IgD-negative memory B cell (primary cell): ENCODE data around the gene NTRK1. TPM values are rescaled to one million over a fixed set of nuclear protein-coding genes. Genes with fewer than 3 reads are reported as not detected.

Experiments
- H3K27ac Mint-ChIP-seq, 3 donors: one replicate each; pipeline ENCODE4 v1.8.0; 2020 to 2022; ENCODE audit warnings: mild to moderate bottlenecking in 3 of 3, mixed read lengths in 3 of 3, moderate library complexity in 1 of 3
- H3K27me3 Mint-ChIP-seq: one replicate; pipeline ENCODE4 v1.8.0; 2021; ENCODE audit warnings: mixed read lengths
- H3K36me3 Mint-ChIP-seq: one replicate; pipeline ENCODE4 v1.8.0; 2020; ENCODE audit warnings: mild to moderate bottlenecking, mixed read lengths
- H3K4me1 Mint-ChIP-seq, 3 donors: one replicate each; pipeline ENCODE4 v1.8.0; 2020 to 2022; ENCODE audit warnings: mixed read lengths in 3 of 3, mild to moderate bottlenecking in 1 of 3
- H3K4me3 Mint-ChIP-seq, 4 donors: one replicate each; pipeline ENCODE4 v1.8.0; 2020 to 2022; ENCODE audit warnings: mild to moderate bottlenecking in 4 of 4, mixed read lengths in 4 of 4, moderate library complexity in 3 of 4
- H3K9me3 Mint-ChIP-seq, 3 donors: one replicate each; pipeline ENCODE4 v1.8.0; 2020 to 2021; ENCODE audit warnings: mixed read lengths in 3 of 3, mild to moderate bottlenecking in 1 of 3
- polyA plus RNA-seq: library from polyadenylated mRNA; unstranded; fragments of 300-500 nt; fragmentation: Illumina TruSeq; gene quantifications from one replicate; pipeline ENCODE4 v1.2.3, GENCODE V29; 2021

Gene NTRK1
- polyA plus RNA-seq, 1 donor from 2014 or later: not detected

DNA sequence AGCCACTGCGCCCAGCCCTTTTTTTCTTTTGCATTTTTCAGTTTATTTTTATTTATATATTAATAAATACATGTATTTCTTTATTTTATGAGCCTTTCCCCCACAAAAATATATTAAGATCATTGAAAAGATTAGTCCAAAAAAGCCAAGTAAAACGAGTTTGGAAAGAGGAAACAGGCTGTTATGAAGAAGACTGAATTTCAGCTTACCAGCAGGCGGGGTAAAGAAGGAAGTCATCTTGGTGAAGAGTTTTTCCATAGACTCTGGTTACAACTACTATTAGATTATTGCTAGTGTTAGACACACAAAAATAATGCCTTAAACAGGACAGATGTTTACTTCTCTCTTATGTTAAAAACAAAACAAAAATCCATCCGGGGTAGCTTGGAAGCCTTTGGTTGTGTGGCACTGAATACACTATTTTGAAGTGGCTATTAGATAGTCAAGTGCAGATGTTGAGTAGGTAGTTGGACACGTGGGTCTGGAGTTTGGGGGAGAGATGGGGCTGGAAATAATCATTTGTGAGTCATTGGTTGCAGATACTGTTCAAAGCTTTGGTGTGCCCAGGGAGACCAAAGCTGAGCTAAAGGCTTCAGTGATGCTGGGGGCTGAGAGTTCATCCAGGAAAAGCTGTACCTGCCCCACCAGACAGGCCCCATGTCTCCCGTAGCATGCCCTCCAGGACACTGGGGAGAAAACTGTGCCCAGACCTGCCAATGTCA is 51.1 kb downstream of the NTRK1 start:
- Mint-ChIP-seq H3K9me3 (peaks cover 0 to under 1% (median 0%) of the 10 kb centered on the region in 3 donors), H3K27me3 (peaks cover 29% of the 10 kb centered on the region)

DNA sequence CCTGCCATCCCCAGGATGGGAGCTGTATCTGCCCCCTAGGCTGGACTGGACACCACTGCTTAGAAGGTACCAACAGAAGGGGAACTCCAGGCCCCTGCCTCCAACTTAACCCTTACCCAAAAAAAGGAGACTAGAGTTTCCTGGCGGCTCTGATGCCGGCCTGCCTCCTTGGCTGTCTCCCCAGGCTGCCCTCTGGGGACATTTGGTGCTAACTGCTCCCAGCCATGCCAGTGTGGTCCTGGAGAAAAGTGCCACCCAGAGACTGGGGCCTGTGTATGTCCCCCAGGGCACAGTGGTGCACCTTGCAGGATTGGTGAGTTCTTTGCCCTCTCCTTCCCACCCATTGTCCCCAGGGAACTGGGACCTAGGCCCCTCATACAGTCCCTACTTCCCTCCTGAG is 51.6 kb downstream of the NTRK1 start:
- Mint-ChIP-seq H3K4me1 (no peaks in the 10 kb centered on the region), H3K9me3 (no peaks in the 10 kb centered on the region), H3K36me3 (peaks cover 2% of the 10 kb centered on the region), H3K4me3 (no peak overlapping the region), H3K27ac (no peak overlapping the region), H3K27me3 (peaks cover 27% of the 10 kb centered on the region)

More for the DNA sequence above, 51.1 kb downstream of the NTRK1 start:
- Mint-ChIP-seq H3K27ac (no peak overlapping the region), H3K36me3 (peaks cover 2% of the 10 kb centered on the region), H3K4me3 (no peak overlapping the region), H3K4me1 (peaks cover 2 to 3% (median 2%) of the 10 kb centered on the region in 3 donors)

DNA sequence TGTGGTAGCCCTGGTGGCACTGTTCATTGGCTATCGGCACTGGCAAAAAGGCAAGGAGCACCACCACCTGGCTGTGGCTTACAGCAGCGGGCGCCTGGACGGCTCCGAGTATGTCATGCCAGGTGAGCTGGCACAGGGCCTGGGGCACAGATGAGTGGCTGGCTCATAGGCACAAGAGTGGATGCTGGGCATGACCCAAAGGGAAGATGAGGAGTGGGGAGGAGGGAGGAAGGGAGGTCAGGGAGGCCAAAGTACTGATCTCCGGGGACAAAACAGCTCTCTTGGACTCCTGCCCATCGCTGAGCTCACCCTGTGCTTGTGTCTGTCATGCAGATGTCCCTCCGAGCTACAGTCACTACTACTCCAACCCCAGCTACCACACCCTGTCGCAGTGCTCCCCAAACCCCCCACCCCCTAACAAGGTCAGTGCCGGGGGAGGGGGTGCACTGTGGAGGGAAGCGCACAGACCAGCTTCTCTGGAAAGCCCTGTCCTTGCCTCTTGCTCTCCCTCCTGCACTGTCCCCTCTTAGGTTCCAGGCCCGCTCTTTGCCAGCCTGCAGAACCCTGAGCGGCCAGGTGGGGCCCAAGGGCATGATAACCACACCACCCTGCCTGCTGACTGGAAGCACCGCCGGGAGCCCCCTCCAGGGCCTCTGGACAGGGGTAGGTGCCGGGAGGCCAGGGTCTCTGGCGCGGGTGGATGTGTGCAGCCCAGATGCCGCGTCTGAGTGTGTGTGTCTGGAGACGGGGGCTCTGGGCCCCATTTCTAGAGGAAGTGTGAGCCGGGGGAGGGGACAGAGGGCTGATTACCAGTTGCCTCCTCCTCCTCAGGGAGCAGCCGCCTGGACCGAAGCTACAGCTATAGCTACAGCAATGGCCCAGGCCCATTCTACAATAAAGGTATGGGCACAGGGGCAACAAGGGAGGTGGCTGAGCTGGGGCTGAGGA is 52.5 kb downstream of the NTRK1 start:
- H3K27me3 Mint-ChIP-seq: peaks cover 29% of the 10 kb centered on the region
- no peak overlapping the region for H3K27ac Mint-ChIP-seq
- H3K9me3 Mint-ChIP-seq: peaks cover 0 to 2% (median 0%) of the 10 kb centered on the region in 3 donors
- H3K4me3 Mint-ChIP-seq: no peak overlapping the region
- H3K4me1 Mint-ChIP-seq: no peaks in the 10 kb centered on the region
- peaks cover 2% of the 10 kb centered on the region for H3K36me3 Mint-ChIP-seq

DNA sequence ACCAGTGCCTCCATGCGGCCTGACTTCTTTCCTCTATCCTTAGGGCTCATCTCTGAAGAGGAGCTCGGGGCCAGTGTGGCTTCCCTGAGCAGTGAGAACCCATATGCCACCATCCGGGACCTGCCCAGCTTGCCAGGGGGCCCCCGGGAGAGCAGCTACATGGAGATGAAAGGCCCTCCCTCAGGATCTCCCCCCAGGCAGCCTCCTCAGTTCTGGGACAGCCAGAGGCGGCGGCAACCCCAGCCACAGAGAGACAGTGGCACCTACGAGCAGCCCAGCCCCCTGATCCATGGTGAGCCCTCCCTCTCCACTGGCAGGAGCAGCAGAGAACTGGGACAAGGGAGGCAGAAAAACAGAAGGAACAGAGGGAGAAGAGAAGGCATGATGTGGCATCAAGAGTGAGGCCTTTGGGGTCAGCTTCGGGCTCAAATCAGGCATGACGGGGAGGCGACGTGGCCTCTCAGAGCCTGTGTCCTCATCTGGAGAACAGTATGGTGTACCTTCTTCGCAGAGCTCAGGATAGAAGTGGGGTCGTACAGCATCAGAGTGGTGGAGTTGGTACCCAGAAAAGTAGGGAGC is 53.2 kb downstream of the NTRK1 start:
- Mint-ChIP-seq H3K4me3 (no peak overlapping the region), H3K36me3 (peaks cover 2% of the 10 kb centered on the region), H3K27me3 (peaks cover 33% of the 10 kb centered on the region), H3K27ac (peak overlapping the region in 1 of 3 donors; percentile 53), H3K9me3 (peaks cover 0 to 2% (median 0%) of the 10 kb centered on the region in 3 donors), H3K4me1 (no peaks in the 10 kb centered on the region)

DNA sequence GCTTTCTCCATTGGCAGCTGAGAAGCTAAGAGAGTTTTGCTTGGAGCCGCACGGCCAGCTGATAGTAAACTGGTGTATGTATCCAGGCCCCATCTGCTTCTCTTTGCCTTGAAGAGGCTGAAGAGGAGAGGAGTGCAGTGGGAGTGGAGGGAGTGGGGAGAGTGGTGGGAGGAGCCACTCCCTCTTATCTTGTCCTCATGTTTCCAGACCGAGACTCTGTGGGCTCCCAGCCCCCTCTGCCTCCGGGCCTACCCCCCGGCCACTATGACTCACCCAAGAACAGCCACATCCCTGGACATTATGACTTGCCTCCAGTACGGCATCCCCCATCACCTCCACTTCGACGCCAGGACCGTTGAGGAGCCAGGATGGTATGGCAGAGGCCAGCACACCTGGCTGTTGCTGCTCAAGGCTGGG is 53.8 kb downstream of the NTRK1 start:
- peaks cover 33% of the 10 kb centered on the region for H3K27me3 Mint-ChIP-seq

DNA sequence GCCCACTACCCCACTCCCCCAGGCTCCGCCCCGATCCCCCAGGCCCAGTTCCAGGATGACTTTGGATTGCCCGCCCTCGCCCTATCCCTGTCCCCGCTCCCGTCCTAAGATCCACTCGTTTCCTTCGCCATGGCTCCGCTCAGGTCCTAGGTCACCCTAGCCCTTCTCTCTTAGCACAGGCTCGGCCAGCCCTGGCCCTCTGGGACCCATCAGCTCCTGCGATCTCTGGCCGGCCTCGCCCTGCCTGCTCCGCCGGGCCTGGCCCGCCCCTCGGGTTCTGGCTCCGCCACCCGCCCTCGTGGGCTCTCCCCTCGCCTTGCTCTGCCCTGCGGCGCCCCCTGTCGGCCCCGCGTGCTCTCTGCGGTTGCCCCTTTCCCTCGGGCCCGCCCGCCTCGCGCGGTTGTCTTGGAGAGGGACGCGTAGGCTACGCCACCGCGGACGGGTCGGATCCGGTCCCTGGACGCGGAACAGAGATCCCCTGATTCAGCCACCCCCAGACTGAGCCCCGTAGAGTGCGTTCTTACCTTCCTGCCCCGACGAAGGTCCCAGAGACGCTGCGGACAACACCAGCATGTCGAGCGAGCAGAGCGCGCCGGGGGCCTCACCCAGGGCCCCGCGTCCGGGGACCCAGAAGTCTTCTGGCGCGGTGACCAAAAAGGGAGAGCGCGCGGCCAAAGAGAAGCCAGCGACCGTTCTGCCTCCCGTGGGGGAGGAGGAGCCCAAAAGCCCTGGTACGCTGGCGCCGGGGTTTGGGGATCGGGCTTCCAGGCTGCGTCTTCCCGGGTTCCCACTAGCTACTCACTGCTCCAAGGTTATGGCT is 59.8 kb downstream of the NTRK1 start, which contains the start of gene LRRC71:
TSS of gene LRRC71 (plus strand) at position 400 of the 820 bp plus-strand sequence. CDS start at position 572, 172 bp downstream.
- no peaks in the 10 kb centered on the region for H3K36me3 Mint-ChIP-seq
- H3K4me3 Mint-ChIP-seq: peak within 1 kb of the TSS in 1 of 4 donors; percentile 39
- no peak within 1 kb of the TSS for H3K27ac Mint-ChIP-seq
- peaks cover 3 to 9% (median 4%) of the 10 kb centered on the region in 3 donors for H3K4me1 Mint-ChIP-seq
- H3K27me3 Mint-ChIP-seq: peaks cover 56% of the 10 kb centered on the region
- peaks cover 0 to 5% (median 0%) of the 10 kb centered on the region in 3 donors for H3K9me3 Mint-ChIP-seq

More for the DNA sequence above, 53.8 kb downstream of the NTRK1 start:
- H3K27ac Mint-ChIP-seq: no peak overlapping the region
- peaks cover 0 to 2% (median 0%) of the 10 kb centered on the region in 3 donors for H3K9me3 Mint-ChIP-seq
- peaks cover 2% of the 10 kb centered on the region for H3K36me3 Mint-ChIP-seq
- H3K4me3 Mint-ChIP-seq: no peak overlapping the region
- no peaks in the 10 kb centered on the region for H3K4me1 Mint-ChIP-seq

DNA sequence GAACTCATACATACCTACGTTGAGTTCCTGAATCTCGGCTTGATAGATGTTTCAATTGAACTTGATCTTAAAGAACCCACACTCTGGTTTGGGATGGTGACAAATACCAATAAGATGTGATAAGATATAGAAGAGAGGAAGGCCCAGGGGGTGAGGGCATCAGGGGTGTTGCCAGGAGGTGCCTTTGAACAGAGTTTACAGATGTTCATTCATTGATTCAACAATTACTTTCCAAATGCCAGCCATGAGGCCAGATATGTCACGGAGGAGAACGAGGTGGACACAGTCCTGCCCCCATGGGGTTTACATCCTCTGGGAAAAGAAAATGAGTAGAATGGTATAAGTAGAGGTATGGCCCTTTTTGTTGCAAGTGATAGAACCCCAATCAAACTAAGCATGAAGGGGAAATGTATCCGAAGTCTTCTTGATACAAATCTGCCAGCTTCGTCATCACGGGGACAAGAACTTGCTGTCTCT is 60.4 kb downstream of the NTRK1 start:
- H3K4me3 Mint-ChIP-seq: no peak overlapping the region
- H3K36me3 Mint-ChIP-seq: no peaks in the 10 kb centered on the region
- peaks cover 56% of the 10 kb centered on the region for H3K27me3 Mint-ChIP-seq
- H3K27ac Mint-ChIP-seq: no peak overlapping the region
- peaks cover 0 to 5% (median 0%) of the 10 kb centered on the region in 3 donors for H3K9me3 Mint-ChIP-seq
- H3K4me1 Mint-ChIP-seq: peaks cover 3 to 9% (median 7%) of the 10 kb centered on the region in 3 donors

DNA sequence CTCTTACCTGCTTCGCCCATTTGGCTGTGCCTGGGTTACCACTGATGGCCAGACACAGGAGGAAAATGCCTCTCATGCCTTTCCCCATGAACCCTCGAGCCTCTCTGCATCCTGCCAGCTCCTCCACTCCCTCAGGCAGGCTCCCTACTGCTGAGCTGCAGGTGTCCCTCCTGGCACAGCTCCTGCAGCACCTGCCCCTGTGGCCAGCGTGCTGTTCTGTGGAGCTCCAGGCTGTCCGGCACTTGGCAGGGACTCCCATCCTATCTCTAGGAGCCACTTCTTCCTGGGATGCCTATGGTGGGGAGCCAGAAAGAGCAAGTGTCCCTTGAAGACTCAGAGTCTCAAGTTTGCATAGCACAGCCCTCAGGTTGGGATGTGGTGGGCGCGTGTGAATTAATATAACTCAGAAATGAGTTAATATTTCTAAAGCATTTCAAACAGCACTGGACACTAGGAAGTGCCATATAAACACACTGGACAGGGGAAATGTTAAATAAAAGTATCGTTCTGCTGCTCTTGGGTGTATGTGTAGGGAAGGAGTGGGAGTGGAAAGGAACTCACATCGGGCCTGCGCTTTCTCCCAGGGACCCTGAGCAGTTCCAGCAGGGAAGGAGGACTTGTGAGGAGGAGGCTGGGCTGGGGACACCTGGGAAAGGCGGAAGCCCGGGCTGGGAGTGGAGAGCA is 62.5 kb downstream of the NTRK1 start:
- H3K4me3 Mint-ChIP-seq: peak overlapping the region in 2 of 4 donors; percentile 44 to 81
- H3K27ac Mint-ChIP-seq: no peak overlapping the region
- peaks cover 0 to 4% (median 0%) of the 10 kb centered on the region in 3 donors for H3K9me3 Mint-ChIP-seq
- H3K4me1 Mint-ChIP-seq: peaks cover 8 to 12% (median 8%) of the 10 kb centered on the region in 3 donors
- H3K36me3 Mint-ChIP-seq: no peaks in the 10 kb centered on the region
- H3K27me3 Mint-ChIP-seq: peaks cover 65% of the 10 kb centered on the region

DNA sequence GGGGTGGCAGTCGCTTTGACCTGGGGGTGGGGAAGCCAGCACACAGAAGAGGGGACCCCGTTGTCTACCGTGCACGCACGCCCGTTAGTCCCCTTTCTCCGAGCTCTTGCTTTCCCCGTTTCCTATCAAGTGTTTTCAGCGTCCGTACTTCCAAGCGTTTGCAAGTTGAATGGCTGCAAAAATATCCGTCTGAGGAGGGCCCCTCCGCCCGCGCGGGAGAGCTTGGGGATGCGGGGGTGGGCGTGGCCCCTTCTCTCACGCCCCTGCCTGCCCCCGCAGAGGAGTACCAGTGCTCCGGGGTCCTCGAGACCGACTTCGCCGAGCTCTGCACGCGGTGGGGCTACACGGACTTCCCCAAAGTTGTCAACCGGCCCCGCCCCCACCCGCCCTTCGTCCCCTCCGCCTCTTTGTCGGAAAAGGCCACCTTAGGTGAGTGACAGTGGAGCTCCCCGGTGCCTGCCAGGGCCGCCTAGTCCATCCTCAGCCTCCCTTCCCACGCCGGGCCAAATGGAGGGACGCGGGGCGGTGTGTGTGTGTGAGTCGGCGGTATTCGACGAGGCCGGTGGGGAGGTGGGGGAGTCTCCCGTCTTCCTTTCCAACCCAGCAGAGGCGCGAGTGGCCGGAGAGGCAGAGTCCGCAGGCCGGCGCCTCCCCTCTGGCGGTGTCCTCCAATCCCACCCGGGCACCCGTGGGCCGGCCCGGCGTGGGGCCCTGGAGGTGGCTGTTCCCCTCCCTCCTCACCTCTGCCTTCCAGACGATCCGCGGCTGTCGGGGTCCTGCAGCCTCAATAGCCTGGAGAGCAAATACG is 63.2 kb downstream of the NTRK1 start:
- peak overlapping the region in 1 of 4 donors; percentile 44 for H3K4me3 Mint-ChIP-seq
- H3K4me1 Mint-ChIP-seq: peaks cover 11 to 13% (median 12%) of the 10 kb centered on the region in 3 donors
- no peaks in the 10 kb centered on the region for H3K36me3 Mint-ChIP-seq
- peaks cover 66% of the 10 kb centered on the region for H3K27me3 Mint-ChIP-seq
- H3K9me3 Mint-ChIP-seq: peaks cover 0 to 4% (median 0%) of the 10 kb centered on the region in 3 donors
- H3K27ac Mint-ChIP-seq: no peak overlapping the region

DNA sequence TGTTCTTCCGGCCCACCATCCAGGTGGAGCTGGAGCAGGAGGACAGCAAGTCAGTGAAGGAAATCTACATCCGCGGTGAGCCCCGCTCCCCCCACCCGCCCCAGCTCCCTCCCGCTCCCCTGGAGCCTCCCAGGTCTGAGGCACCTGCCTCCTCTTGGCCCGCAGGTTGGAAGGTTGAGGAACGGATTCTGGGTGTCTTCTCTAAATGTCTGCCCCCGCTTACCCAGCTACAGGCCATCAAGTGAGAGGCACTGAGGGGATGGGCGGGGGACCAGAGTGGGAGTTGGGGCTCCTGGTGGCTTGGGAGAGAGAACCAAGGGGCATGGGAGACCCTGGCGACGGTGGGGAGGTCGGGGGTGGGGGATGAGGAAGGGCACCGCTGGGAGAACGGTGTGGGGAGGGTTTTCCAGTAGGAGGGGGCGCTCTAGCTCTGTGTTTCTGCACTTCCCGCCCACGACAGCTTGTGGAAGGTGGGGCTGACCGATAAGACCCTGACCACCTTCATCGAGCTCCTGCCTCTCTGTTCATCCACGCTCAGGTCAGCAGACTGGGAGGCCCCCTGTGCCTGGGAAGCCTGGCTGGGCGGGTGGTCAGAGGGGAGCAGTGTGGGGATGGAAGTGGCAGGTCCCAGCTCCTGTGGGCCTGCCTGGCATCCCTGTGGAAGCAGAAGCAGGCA is 64.0 kb downstream of the NTRK1 start:
- Mint-ChIP-seq H3K4me1 (peaks cover 11 to 13% (median 12%) of the 10 kb centered on the region in 3 donors), H3K36me3 (no peaks in the 10 kb centered on the region), H3K27me3 (peaks cover 72% of the 10 kb centered on the region), H3K27ac (no peak overlapping the region), H3K9me3 (peaks cover 0 to 4% (median 0%) of the 10 kb centered on the region in 3 donors), H3K4me3 (peak overlapping the region in 1 of 4 donors; percentile 63)

DNA sequence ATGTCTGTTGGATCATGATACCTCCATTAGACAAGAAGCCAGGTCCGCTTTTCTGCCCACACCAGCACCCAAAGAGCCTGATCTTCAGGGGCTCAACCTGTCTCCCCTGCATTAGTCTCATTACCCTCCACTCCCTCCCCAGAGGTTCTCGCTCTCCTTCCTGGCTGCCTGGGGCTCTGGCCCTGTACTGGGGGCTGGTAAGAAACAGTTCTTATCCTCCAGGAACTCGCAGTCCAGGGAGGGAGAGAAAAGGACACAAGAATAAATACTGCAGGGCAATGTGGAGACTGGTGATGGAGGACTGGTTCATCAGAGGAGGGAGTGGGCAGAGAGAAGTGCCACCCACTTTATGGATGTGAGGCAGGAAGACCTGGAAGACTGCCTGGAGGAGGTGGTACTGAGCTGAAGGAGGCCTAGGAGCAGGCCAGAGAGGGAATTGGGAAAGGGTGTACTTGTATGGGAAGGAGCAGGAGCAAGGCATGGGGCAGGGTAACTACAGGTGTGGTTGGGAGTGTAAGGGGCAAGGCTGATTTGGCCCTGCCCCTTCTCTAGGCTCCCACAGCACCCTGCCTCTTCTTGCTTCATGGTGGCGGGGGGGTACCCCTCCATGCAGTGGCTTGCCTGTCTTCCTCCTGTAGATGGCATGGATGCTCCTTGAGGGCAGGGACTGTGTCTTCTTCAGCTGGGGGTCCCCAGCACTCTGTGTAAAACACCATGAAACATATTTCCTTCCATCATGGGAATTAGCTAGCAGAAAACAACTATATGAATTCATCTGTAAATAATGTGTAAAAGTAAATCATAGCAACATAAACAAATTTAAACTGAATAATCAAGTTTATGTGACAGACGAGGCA is 64.7 kb downstream of the NTRK1 start:
- Mint-ChIP-seq H3K4me1 (peaks cover 11 to 13% (median 12%) of the 10 kb centered on the region in 3 donors), H3K27me3 (peaks cover 74% of the 10 kb centered on the region), H3K27ac (no peak overlapping the region), H3K4me3 (peak overlapping the region in 1 of 4 donors; percentile 63), H3K9me3 (peaks cover 0 to 4% (median 0%) of the 10 kb centered on the region in 3 donors), H3K36me3 (no peaks in the 10 kb centered on the region)
